GM23338 (cell line): Measurements from ENCODE around the gene SLC25A12.

Source experiments
- CTCF ChIP-seq, 2 experiments: fragments of 200-600 bp in 1 of 2; sonication (generic) in 1 of 2; conservative IDR thresholded peaks; 2 replicates each; pipeline versions ENCODE4 v1.5.1 to v1.6.1; 2016 to 2017; ENCODE audit warnings: antibody characterized with exemption in 2 of 2, low read depth in 2 of 2, mild to moderate bottlenecking in 2 of 2, moderate library complexity in 1 of 2
- EZH2 ChIP-seq: fragments of 200-600 bp; sonication (generic); IDR thresholded peaks from one replicate; pipeline ENCODE4 v1.8.0; 2017; ENCODE audit warnings: antibody characterized with exemption, mild to moderate bottlenecking, low read depth; ENCODE audit not compliant: unreplicated experiment
- EZH2phosphoT487 ChIP-seq: fragments of 200-600 bp; sonication (generic); IDR thresholded peaks from one replicate; pipeline ENCODE4 v1.8.1; 2018; ENCODE audit warnings: antibody characterized with exemption; ENCODE audit not compliant: unreplicated experiment

GRCh38 chr2:171939743-171940071, 45.7 kb upstream of the SLC25A12 start:
- no peak for TF ChIP-seq CTCF (conservative IDR thresholded peaks at IDR 0.05; ENCODE audit: low read depth in 2 of 2)
- no peak for TF ChIP-seq EZH2phosphoT487
- no peak for TF ChIP-seq EZH2
